C4-2B (cell line): ENCODE results near the gene CKAP2.

Experiments
- CTCF ChIP-seq: fragments of 450-650 bp; conservative IDR thresholded peaks from 2 replicates; pipeline ENCODE4 v1.5.1; 2017; ENCODE audit warnings: mild to moderate bottlenecking
- ZFX ChIP-seq: fragments of 450-650 bp; IDR thresholded peaks from 2 replicates; pipeline ENCODE4 v1.6.1; 2017

GRCh38 chr13:52406629-52407028, 48.6 kb upstream of the CKAP2 start:
- TF ChIP-seq CTCF (no peak), ZFX (no peak)
